Neural cell (in vitro differentiated cells): ENCODE results near the gene PDIA2. TPM values are rescaled to one million over a fixed set of nuclear protein-coding genes. Genes with fewer than 3 reads are reported as not detected.

Experiments used
- H2AFZ ChIP-seq: fragments of 200-600, 300-800 bp; sonication (generic), shearing (Covaris generic); 2 replicates; pipeline ENCODE4 v1.6.0; 2014; ENCODE audit warnings: low read depth, mild to moderate bottlenecking, antibody characterized with exemption, low read length, moderate library complexity
- H3F3A ChIP-seq: fragments of 200-600 bp; shearing (Covaris generic); 2 replicates; pipeline ENCODE4 v1.6.1; 2016; ENCODE audit warnings: mild to moderate bottlenecking, moderate library complexity, mixed read lengths, antibody characterized with exemption, low read length; ENCODE audit not compliant: insufficient read depth, poor library complexity, severe bottlenecking
- H3K27ac ChIP-seq: fragments of 200-600, 300-800 bp; sonication (generic), shearing (Covaris generic); 2 replicates; pipeline ENCODE4 v1.5.1; 2014; ENCODE audit warnings: mild to moderate bottlenecking, low read length, moderate library complexity
- H3K27me3 ChIP-seq: fragments of 300-800, 200-600 bp; sonication (generic), shearing (Covaris generic); 2 replicates; pipeline ENCODE4 v1.6.0; 2014; ENCODE audit warnings: mild to moderate bottlenecking, low read depth, low read length, moderate library complexity; ENCODE audit not compliant: insufficient read depth
- H3K36me3 ChIP-seq: fragments of 300-800, 200-600 bp; sonication (generic), shearing (Covaris generic); 2 replicates; pipeline ENCODE4 v1.5.1; 2014; ENCODE audit warnings: mild to moderate bottlenecking, antibody characterized with exemption, low read length, moderate library complexity; ENCODE audit not compliant: insufficient read depth
- H3K4me2 ChIP-seq: fragments of 300-800, 200-600 bp; sonication (generic), shearing (Covaris generic); 2 replicates; pipeline ENCODE4 v1.6.0; 2014; ENCODE audit warnings: mild to moderate bottlenecking, low read length
- H3K4me3 ChIP-seq: fragments of 300-800, 200-600 bp; sonication (generic), shearing (Covaris generic); 2 replicates; pipeline ENCODE4 v1.5.1; 2014; ENCODE audit warnings: mild to moderate bottlenecking, low read length, moderate library complexity
- H3K79me2 ChIP-seq: fragments of 200-600 bp; shearing (Covaris generic); replicated peaks from 2 replicates; pipeline ENCODE4 v1.6.0; 2014; ENCODE audit warnings: mild to moderate bottlenecking, low read length, moderate library complexity; ENCODE audit not compliant: insufficient read depth
- H3K9ac ChIP-seq: fragments of 300-800, 200-600 bp; sonication (generic), shearing (Covaris generic); 2 replicates; pipeline ENCODE4 v1.6.1; 2016; ENCODE audit warnings: mild to moderate bottlenecking, low read length, mixed read lengths
- H3K9me2 ChIP-seq: fragments of 200-600 bp; shearing (Covaris generic); 2 replicates; pipeline ENCODE4 v1.6.1; 2016; ENCODE audit warnings: mild to moderate bottlenecking, low read length, mixed read lengths; ENCODE audit not compliant: insufficient read depth
- H3K9me3 ChIP-seq: fragments of 200-600, 300-800 bp; sonication (generic), shearing (Covaris generic); 2 replicates; pipeline ENCODE4 v1.6.1; 2016; ENCODE audit warnings: mild to moderate bottlenecking, mixed run types, low read length, moderate library complexity, mixed read lengths
- H4K20me1 ChIP-seq: fragments of 200-600 bp; shearing (Covaris generic); 2 replicates; pipeline ENCODE4 v1.6.1; 2016; ENCODE audit warnings: mild to moderate bottlenecking, mixed run types; ENCODE audit not compliant: insufficient read depth
- CTCF ChIP-seq: fragments of 450-650 bp; IDR thresholded peaks from 2 replicates; pipeline ENCODE4 v1.5.1; 2014; ENCODE audit warnings: antibody characterized with exemption, mild to moderate bottlenecking, moderate library complexity; ENCODE audit not compliant: poor library complexity, severe bottlenecking
- EP300 ChIP-seq: fragments of 450-650 bp; conservative IDR thresholded peaks from 2 replicates; pipeline ENCODE4 v1.6.1; 2014; ENCODE audit warnings: antibody characterized with exemption, mild to moderate bottlenecking, moderate library complexity; ENCODE audit not compliant: poor library complexity, severe bottlenecking
- EZH2 ChIP-seq: fragments of 200-600, 300-800 bp; shearing (Covaris generic), sonication (generic); IDR thresholded peaks from 2 replicates; pipeline ENCODE4 v1.6.1; 2014; ENCODE audit warnings: antibody characterized with exemption, low read length, borderline replicate concordance, mild to moderate bottlenecking; ENCODE audit not compliant: insufficient read depth, poor library complexity, severe bottlenecking
- MXI1 ChIP-seq: fragments of 450-650 bp; conservative IDR thresholded peaks from 2 replicates; pipeline ENCODE4 v1.6.1; 2014; ENCODE audit warnings: antibody characterized with exemption, mild to moderate bottlenecking; ENCODE audit not compliant: poor library complexity, severe bottlenecking
- POLR2AphosphoS5 ChIP-seq: IDR thresholded peaks from 2 replicates; pipeline ENCODE4 v1.6.1; 2012
- RAD21 ChIP-seq: fragments of 450-650 bp; conservative IDR thresholded peaks from 2 replicates; pipeline ENCODE4 v1.6.1; 2014; ENCODE audit warnings: antibody characterized with exemption, mild to moderate bottlenecking, moderate library complexity
- SMC3 ChIP-seq: fragments of 450-650 bp; conservative IDR thresholded peaks from 2 replicates; pipeline ENCODE4 v1.6.1; 2014; ENCODE audit warnings: antibody characterized with exemption, mild to moderate bottlenecking, moderate library complexity; ENCODE audit not compliant: poor library complexity
- polyA plus RNA-seq: library from polyadenylated mRNA; depleted of rRNA; stranded (reverse); fragments of >200 nt; gene quantifications from 2 replicates; pipeline ENCODE4 v1.2.3, GENCODE V29; 2014
- TF ChIP-seq, protein P1 (sequence below): IDR thresholded peaks from 2 replicates; pipeline ENCODE4 v1.6.1; 2012; ENCODE audit warnings: borderline replicate concordance

The PDIA2 gene
- polyA plus RNA-seq, 1 donor from 2014 or later, result 109 TPM

GRCh38 chr16:285146-286055 is 2.4 kb downstream of the PDIA2 start:
- no peaks in the 10 kb centered on the region for H3K79me2 ChIP-seq
- H3K36me3 ChIP-seq, result peaks cover 4% of the 10 kb centered on the region
- no peaks in the 10 kb centered on the region for H3K9me2 ChIP-seq
- no peaks in the 10 kb centered on the region for H3F3A ChIP-seq
- no peak overlapping the region for H3K4me3 ChIP-seq
- no peaks in the 10 kb centered on the region for H4K20me1 ChIP-seq
- H3K27ac ChIP-seq, result no peak overlapping the region
- TF ChIP-seq CTCF (no peak), SMC3 (no peak), POLR2AphosphoS5 (no peak), EZH2 (no peak), EP300 (no peak), MXI1 (no peak), RAD21 (no peak)
- TF ChIP-seq, protein P1, sequence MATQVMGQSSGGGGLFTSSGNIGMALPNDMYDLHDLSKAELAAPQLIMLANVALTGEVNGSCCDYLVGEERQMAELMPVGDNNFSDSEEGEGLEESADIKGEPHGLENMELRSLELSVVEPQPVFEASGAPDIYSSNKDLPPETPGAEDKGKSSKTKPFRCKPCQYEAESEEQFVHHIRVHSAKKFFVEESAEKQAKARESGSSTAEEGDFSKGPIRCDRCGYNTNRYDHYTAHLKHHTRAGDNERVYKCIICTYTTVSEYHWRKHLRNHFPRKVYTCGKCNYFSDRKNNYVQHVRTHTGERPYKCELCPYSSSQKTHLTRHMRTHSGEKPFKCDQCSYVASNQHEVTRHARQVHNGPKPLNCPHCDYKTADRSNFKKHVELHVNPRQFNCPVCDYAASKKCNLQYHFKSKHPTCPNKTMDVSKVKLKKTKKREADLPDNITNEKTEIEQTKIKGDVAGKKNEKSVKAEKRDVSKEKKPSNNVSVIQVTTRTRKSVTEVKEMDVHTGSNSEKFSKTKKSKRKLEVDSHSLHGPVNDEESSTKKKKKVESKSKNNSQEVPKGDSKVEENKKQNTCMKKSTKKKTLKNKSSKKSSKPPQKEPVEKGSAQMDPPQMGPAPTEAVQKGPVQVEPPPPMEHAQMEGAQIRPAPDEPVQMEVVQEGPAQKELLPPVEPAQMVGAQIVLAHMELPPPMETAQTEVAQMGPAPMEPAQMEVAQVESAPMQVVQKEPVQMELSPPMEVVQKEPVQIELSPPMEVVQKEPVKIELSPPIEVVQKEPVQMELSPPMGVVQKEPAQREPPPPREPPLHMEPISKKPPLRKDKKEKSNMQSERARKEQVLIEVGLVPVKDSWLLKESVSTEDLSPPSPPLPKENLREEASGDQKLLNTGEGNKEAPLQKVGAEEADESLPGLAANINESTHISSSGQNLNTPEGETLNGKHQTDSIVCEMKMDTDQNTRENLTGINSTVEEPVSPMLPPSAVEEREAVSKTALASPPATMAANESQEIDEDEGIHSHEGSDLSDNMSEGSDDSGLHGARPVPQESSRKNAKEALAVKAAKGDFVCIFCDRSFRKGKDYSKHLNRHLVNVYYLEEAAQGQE, result no peak
- H3K9ac ChIP-seq, result no peak overlapping the region
- H3K27me3 ChIP-seq, result peaks cover 12% of the 10 kb centered on the region
- no peaks in the 10 kb centered on the region for H3K9me3 ChIP-seq
- H3K4me2 ChIP-seq, result no peak overlapping the region
- H2AFZ ChIP-seq, result no peak overlapping the region

- Histone ChIP-seq H4K20me1 (no peaks in the 10 kb centered on the region), H3K27ac (no peak overlapping the region), H3K79me2 (no peaks in the 10 kb centered on the region), H3K9ac (no peak overlapping the region), H3K9me2 (no peaks in the 10 kb centered on the region), H3K9me3 (no peaks in the 10 kb centered on the region), H3K4me2 (no peak overlapping the region), H3K36me3 (peaks cover 4% of the 10 kb centered on the region), H3K4me3 (no peak overlapping the region), H3K27me3 (peaks cover under 1% of the 10 kb centered on the region), H3F3A (no peaks in the 10 kb centered on the region), H2AFZ (no peak overlapping the region)
- TF ChIP-seq EZH2 (no peak), EP300 (no peak), POLR2AphosphoS5 (no peak), CTCF (no peak), RAD21 (no peak), MXI1 (no peak), SMC3 (no peak)
- TF ChIP-seq, protein P1, result no peak
These were observed 3.7 kb downstream of the PDIA2 start for GRCh38 chr16:286491-287297.
